WTC11 (cell line): ENCODE results near the gene TAS2R40. TPM values are rescaled to one million over a fixed set of nuclear protein-coding genes. Genes with fewer than 3 reads are reported as not detected.

Experiments
- ATAC-seq: fragments of 200-7000 bp; cut with Tn5 transposase; 2 replicates; pipeline ENCODE4 v1.10.0; 2021; ENCODE audit warnings: mild to moderate bottlenecking, moderate library complexity
- CTCF ChIA-PET: fragments of 300-600 bp; sonication (Branson Sonifier 250); formaldehyde crosslinking; loops from one replicate; lab custom pipeline; 2021; ENCODE audit warnings: antibody characterized with exemption; lab: Charles Lee
- POLR2A ChIA-PET: fragments of 350-600 bp; sonication (Branson Sonifier 250); formaldehyde crosslinking; loops from one replicate; lab custom pipeline; 2021; ENCODE audit warnings: antibody characterized with exemption; lab: Charles Lee
- DNase-seq: peaks from one replicate; pipeline ENCODE4 v3.0.0; 2021; ENCODE audit warnings: low spot score
- H3K27ac Mint-ChIP-seq: 2 replicates; pipeline ENCODE4 v1.8.0; 2021; ENCODE audit warnings: mixed read lengths
- H3K27me3 Mint-ChIP-seq: 2 replicates; pipeline ENCODE4 v1.8.0; 2021; ENCODE audit warnings: low read depth, mild to moderate bottlenecking, moderate library complexity, mixed read lengths
- H3K36me3 Mint-ChIP-seq: 2 replicates; pipeline ENCODE4 v1.8.0; 2021; ENCODE audit warnings: mixed read lengths
- H3K4me1 Mint-ChIP-seq: 2 replicates; pipeline ENCODE4 v1.8.0; 2022; ENCODE audit warnings: mixed read lengths
- H3K4me3 Mint-ChIP-seq: 2 replicates; pipeline ENCODE4 v1.8.0; 2021; ENCODE audit warnings: mild to moderate bottlenecking, moderate library complexity, mixed read lengths
- H3K9me3 Mint-ChIP-seq: 2 replicates; pipeline ENCODE4 v1.8.0; 2021; ENCODE audit warnings: mixed read lengths
- CREM ChIP-seq: sonication (generic); formaldehyde crosslinking; IDR thresholded peaks from 2 replicates; pipeline ENCODE4 v1.8.1; 2022; ENCODE audit warnings: mild to moderate bottlenecking, missing genetic modification reagents, moderate library complexity
- ESRRA ChIP-seq: sonication (generic); formaldehyde crosslinking; IDR thresholded peaks from 2 replicates; pipeline ENCODE4 v1.8.1; 2022; ENCODE audit warnings: mild to moderate bottlenecking, missing genetic modification reagents, borderline replicate concordance
- HMGA2 ChIP-seq: fragments of 250-450 bp; sonication (Bioruptor Pico); IDR thresholded peaks from 2 replicates; pipeline ENCODE4 v1.4.0; 2021; ENCODE audit warnings: mild to moderate bottlenecking, moderate library complexity
- MYBL2 ChIP-seq: sonication (generic); formaldehyde crosslinking; IDR thresholded peaks from 2 replicates; pipeline ENCODE4 v1.8.1; 2023; ENCODE audit warnings: mild to moderate bottlenecking, moderate library complexity, missing genetic modification reagents
- NR1H2 ChIP-seq: sonication (generic); formaldehyde crosslinking; IDR thresholded peaks from 2 replicates; pipeline ENCODE4 v1.9.0; 2021; ENCODE audit warnings: mild to moderate bottlenecking, moderate library complexity, missing genetic modification reagents
- RELA ChIP-seq: sonication (generic); formaldehyde crosslinking; IDR thresholded peaks from 2 replicates; pipeline ENCODE4 v1.8.1; 2022; ENCODE audit warnings: missing genetic modification reagents, mild to moderate bottlenecking, borderline replicate concordance
- RORB ChIP-seq: fragments of 250-450 bp; sonication (Bioruptor Pico); IDR thresholded peaks from 2 replicates; pipeline ENCODE4 v1.9.0; 2021; ENCODE audit warnings: mild to moderate bottlenecking
- SP1 ChIP-seq: sonication (generic); formaldehyde crosslinking; conservative IDR thresholded peaks from 2 replicates; pipeline ENCODE4 v1.8.1; 2022; ENCODE audit warnings: missing genetic modification reagents
- TCF7 ChIP-seq: sonication (generic); formaldehyde crosslinking; IDR thresholded peaks from 2 replicates; pipeline ENCODE4 v1.8.0; 2022; ENCODE audit warnings: mild to moderate bottlenecking, low read depth, missing genetic modification reagents, moderate library complexity
- TEAD4 ChIP-seq: sonication (generic); formaldehyde crosslinking; IDR thresholded peaks from 2 replicates; pipeline ENCODE4 v1.8.0; 2022; ENCODE audit warnings: mild to moderate bottlenecking, missing genetic modification reagents
- ZNF396 ChIP-seq: fragments of 250-450 bp; sonication (Bioruptor Pico); IDR thresholded peaks from 2 replicates; pipeline ENCODE4 v1.8.0; 2021; ENCODE audit warnings: mild to moderate bottlenecking, moderate library complexity, borderline replicate concordance
- total RNA-seq: library from RNA; stranded (reverse); gene quantifications from 3 replicates; pipeline ENCODE4 v1.2.3, GENCODE V29; 2021
- TF ChIP-seq, protein P1 (sequence below): fragments of 250-450 bp; sonication (Bioruptor Pico); IDR thresholded peaks from 2 replicates; pipeline ENCODE4 v1.9.0; 2021; ENCODE audit warnings: mild to moderate bottlenecking, borderline replicate concordance
- TF ChIP-seq, protein P2 (sequence below): sonication (generic); formaldehyde crosslinking; IDR thresholded peaks from 2 replicates; pipeline ENCODE4 v1.8.1; 2022; ENCODE audit warnings: low read depth, mild to moderate bottlenecking, moderate library complexity, missing genetic modification reagents, borderline replicate concordance
- TF ChIP-seq, protein P3 (sequence below): sonication (generic); formaldehyde crosslinking; IDR thresholded peaks from 2 replicates; pipeline ENCODE4 v1.8.0; 2023; ENCODE audit warnings: missing genetic modification reagents, mild to moderate bottlenecking, borderline replicate concordance
- TF ChIP-seq, protein P4 (sequence below): sonication (generic); formaldehyde crosslinking; IDR thresholded peaks from 2 replicates; pipeline ENCODE4 v1.8.0; 2023; ENCODE audit warnings: missing genetic modification reagents
- TF ChIP-seq, protein P5 (sequence below): sonication (generic); formaldehyde crosslinking; IDR thresholded peaks from 2 replicates; pipeline ENCODE4 v1.8.0; 2022; ENCODE audit warnings: mild to moderate bottlenecking, missing genetic modification reagents
- TF ChIP-seq, protein P6 (sequence below): sonication (generic); formaldehyde crosslinking; IDR thresholded peaks from 2 replicates; pipeline ENCODE4 v1.8.1; 2022; ENCODE audit warnings: mild to moderate bottlenecking, moderate library complexity, missing genetic modification reagents
- TF ChIP-seq, protein P7 (sequence below): sonication (generic); formaldehyde crosslinking; IDR thresholded peaks from 2 replicates; pipeline ENCODE4 v1.8.0; 2023; ENCODE audit warnings: mild to moderate bottlenecking, missing genetic modification reagents

TAS2R40 gene
- total RNA-seq, 1 experiment from 2014 or later: not detected

DNA sequence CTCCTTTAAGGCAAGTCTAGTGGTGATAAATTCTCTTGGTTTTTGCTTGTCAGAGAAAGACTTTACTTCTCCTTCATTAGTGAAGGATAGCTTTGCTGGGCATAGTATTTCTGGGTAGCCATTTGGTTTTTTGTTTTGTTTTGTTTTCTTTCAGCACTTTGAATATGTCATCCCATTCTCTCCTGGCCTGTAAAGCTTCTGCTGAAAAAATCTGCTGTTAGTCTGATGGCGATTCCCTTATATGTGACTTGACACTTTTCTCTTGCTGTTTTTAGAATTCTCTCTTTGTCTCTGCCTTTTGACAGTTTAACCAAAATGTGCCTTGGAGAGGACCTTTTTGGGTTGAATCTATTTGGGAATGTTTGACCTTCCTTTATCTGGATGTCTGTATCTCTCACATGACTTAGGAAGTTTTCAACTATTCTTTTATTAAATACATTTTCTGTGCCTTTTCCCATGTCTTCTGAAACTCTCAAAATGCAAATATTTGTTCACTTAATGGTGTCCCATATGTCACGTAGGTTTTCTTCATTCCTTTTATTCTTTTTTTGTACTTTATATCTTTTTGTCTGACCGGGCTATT is 14.7 kb downstream of the TAS2R40 start (continued):
- TF ChIP-seq, protein P1, sequence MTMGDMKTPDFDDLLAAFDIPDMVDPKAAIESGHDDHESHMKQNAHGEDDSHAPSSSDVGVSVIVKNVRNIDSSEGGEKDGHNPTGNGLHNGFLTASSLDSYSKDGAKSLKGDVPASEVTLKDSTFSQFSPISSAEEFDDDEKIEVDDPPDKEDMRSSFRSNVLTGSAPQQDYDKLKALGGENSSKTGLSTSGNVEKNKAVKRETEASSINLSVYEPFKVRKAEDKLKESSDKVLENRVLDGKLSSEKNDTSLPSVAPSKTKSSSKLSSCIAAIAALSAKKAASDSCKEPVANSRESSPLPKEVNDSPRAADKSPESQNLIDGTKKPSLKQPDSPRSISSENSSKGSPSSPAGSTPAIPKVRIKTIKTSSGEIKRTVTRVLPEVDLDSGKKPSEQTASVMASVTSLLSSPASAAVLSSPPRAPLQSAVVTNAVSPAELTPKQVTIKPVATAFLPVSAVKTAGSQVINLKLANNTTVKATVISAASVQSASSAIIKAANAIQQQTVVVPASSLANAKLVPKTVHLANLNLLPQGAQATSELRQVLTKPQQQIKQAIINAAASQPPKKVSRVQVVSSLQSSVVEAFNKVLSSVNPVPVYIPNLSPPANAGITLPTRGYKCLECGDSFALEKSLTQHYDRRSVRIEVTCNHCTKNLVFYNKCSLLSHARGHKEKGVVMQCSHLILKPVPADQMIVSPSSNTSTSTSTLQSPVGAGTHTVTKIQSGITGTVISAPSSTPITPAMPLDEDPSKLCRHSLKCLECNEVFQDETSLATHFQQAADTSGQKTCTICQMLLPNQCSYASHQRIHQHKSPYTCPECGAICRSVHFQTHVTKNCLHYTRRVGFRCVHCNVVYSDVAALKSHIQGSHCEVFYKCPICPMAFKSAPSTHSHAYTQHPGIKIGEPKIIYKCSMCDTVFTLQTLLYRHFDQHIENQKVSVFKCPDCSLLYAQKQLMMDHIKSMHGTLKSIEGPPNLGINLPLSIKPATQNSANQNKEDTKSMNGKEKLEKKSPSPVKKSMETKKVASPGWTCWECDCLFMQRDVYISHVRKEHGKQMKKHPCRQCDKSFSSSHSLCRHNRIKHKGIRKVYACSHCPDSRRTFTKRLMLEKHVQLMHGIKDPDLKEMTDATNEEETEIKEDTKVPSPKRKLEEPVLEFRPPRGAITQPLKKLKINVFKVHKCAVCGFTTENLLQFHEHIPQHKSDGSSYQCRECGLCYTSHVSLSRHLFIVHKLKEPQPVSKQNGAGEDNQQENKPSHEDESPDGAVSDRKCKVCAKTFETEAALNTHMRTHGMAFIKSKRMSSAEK: no peak
- TF ChIP-seq RORB (CRISPR knock-in tag) (no peak), MYBL2 (CRISPR knock-in tag) (no peak), ZNF396 (CRISPR knock-in tag) (no peak), SP1 (no peak), TCF7 (no peak)
- TF ChIP-seq, protein P2, sequence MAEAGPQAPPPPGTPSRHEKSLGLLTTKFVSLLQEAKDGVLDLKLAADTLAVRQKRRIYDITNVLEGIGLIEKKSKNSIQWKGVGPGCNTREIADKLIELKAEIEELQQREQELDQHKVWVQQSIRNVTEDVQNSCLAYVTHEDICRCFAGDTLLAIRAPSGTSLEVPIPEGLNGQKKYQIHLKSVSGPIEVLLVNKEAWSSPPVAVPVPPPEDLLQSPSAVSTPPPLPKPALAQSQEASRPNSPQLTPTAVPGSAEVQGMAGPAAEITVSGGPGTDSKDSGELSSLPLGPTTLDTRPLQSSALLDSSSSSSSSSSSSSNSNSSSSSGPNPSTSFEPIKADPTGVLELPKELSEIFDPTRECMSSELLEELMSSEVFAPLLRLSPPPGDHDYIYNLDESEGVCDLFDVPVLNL (CRISPR knock-in tag): no peak
- TF ChIP-seq, protein P3, sequence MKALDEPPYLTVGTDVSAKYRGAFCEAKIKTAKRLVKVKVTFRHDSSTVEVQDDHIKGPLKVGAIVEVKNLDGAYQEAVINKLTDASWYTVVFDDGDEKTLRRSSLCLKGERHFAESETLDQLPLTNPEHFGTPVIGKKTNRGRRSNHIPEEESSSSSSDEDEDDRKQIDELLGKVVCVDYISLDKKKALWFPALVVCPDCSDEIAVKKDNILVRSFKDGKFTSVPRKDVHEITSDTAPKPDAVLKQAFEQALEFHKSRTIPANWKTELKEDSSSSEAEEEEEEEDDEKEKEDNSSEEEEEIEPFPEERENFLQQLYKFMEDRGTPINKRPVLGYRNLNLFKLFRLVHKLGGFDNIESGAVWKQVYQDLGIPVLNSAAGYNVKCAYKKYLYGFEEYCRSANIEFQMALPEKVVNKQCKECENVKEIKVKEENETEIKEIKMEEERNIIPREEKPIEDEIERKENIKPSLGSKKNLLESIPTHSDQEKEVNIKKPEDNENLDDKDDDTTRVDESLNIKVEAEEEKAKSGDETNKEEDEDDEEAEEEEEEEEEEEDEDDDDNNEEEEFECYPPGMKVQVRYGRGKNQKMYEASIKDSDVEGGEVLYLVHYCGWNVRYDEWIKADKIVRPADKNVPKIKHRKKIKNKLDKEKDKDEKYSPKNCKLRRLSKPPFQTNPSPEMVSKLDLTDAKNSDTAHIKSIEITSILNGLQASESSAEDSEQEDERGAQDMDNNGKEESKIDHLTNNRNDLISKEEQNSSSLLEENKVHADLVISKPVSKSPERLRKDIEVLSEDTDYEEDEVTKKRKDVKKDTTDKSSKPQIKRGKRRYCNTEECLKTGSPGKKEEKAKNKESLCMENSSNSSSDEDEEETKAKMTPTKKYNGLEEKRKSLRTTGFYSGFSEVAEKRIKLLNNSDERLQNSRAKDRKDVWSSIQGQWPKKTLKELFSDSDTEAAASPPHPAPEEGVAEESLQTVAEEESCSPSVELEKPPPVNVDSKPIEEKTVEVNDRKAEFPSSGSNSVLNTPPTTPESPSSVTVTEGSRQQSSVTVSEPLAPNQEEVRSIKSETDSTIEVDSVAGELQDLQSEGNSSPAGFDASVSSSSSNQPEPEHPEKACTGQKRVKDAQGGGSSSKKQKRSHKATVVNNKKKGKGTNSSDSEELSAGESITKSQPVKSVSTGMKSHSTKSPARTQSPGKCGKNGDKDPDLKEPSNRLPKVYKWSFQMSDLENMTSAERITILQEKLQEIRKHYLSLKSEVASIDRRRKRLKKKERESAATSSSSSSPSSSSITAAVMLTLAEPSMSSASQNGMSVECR (CRISPR knock-in tag): no peak

DNA sequence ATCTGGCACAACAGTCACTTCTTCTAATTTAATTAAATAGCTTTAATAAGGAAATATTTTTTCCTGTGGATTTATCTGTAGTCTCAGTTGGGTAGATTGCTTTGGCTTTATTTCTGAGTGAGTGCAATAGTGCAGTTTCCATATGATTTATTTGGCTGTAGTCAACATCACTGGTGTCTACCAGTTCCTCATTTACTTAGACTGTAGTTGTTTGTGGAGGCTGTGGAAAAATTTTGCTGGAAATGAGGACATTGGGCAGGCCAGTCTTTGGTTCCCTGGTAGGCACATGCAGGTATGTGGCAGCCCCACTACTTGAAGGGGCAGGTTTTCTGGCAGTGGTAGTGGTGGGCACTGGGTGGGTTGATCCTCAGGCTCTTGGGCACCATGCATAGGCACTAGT is 15.5 kb downstream of the TAS2R40 start:
- Mint-ChIP-seq H3K4me3 (no peak overlapping the region), H3K36me3 (peaks cover 9% of the 10 kb centered on the region; the same call in 1 of the 2 replicates), H3K4me1 (no peaks in the 10 kb centered on the region), H3K27me3 (peaks cover 40% of the 10 kb centered on the region), H3K27ac (no peak overlapping the region), H3K9me3 (peaks cover 23% of the 10 kb centered on the region)
- TF ChIP-seq, protein P4, sequence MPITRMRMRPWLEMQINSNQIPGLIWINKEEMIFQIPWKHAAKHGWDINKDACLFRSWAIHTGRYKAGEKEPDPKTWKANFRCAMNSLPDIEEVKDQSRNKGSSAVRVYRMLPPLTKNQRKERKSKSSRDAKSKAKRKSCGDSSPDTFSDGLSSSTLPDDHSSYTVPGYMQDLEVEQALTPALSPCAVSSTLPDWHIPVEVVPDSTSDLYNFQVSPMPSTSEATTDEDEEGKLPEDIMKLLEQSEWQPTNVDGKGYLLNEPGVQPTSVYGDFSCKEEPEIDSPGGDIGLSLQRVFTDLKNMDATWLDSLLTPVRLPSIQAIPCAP (CRISPR knock-in tag): no peak
- TF ChIP-seq ESRRA (CRISPR knock-in tag) (no peak), NR1H2 (no peak), HMGA2 (CRISPR knock-in tag) (no peak), TEAD4 (CRISPR knock-in tag) (no peak), CREM (CRISPR knock-in tag) (no peak), RELA (CRISPR knock-in tag) (no peak)
- TF ChIP-seq, protein P5, sequence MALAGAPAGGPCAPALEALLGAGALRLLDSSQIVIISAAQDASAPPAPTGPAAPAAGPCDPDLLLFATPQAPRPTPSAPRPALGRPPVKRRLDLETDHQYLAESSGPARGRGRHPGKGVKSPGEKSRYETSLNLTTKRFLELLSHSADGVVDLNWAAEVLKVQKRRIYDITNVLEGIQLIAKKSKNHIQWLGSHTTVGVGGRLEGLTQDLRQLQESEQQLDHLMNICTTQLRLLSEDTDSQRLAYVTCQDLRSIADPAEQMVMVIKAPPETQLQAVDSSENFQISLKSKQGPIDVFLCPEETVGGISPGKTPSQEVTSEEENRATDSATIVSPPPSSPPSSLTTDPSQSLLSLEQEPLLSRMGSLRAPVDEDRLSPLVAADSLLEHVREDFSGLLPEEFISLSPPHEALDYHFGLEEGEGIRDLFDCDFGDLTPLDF (CRISPR knock-in tag): no peak
- TF ChIP-seq, protein P6, sequence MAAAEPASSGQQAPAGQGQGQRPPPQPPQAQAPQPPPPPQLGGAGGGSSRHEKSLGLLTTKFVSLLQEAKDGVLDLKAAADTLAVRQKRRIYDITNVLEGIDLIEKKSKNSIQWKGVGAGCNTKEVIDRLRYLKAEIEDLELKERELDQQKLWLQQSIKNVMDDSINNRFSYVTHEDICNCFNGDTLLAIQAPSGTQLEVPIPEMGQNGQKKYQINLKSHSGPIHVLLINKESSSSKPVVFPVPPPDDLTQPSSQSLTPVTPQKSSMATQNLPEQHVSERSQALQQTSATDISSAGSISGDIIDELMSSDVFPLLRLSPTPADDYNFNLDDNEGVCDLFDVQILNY (CRISPR knock-in tag): no peak
- TF ChIP-seq, protein P7, sequence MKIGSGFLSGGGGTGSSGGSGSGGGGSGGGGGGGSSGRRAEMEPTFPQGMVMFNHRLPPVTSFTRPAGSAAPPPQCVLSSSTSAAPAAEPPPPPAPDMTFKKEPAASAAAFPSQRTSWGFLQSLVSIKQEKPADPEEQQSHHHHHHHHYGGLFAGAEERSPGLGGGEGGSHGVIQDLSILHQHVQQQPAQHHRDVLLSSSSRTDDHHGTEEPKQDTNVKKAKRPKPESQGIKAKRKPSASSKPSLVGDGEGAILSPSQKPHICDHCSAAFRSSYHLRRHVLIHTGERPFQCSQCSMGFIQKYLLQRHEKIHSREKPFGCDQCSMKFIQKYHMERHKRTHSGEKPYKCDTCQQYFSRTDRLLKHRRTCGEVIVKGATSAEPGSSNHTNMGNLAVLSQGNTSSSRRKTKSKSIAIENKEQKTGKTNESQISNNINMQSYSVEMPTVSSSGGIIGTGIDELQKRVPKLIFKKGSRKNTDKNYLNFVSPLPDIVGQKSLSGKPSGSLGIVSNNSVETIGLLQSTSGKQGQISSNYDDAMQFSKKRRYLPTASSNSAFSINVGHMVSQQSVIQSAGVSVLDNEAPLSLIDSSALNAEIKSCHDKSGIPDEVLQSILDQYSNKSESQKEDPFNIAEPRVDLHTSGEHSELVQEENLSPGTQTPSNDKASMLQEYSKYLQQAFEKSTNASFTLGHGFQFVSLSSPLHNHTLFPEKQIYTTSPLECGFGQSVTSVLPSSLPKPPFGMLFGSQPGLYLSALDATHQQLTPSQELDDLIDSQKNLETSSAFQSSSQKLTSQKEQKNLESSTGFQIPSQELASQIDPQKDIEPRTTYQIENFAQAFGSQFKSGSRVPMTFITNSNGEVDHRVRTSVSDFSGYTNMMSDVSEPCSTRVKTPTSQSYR (CRISPR knock-in tag): no peak
- ATAC-seq (no peak), DNase-seq (no peak)
- ChIA-PET POLR2A (no interaction called here), CTCF (no interaction called here)
